IPS-18a (cell line): Measurements from ENCODE around the gene CASP9.
A peak's percentile ranks its signal among the peaks of the same experiment; 100 is the strongest.

Experiments
- H3K27ac ChIP-seq: one replicate; pipeline ENCODE4 v1.5.1; 2013; ENCODE audit warnings: low read length
- H3K27me3 ChIP-seq: one replicate; pipeline ENCODE4 v1.6.1; 2013; ENCODE audit warnings: mild to moderate bottlenecking, low read length; ENCODE audit not compliant: control insufficient read depth, insufficient read depth
- H3K36me3 ChIP-seq: one replicate; pipeline ENCODE4 v1.6.1; 2013; ENCODE audit warnings: low read depth, low read length; ENCODE audit not compliant: control insufficient read depth
- H3K4me1 ChIP-seq: one replicate; pipeline ENCODE4 v1.6.1; 2013; ENCODE audit warnings: low read depth, low read length; ENCODE audit not compliant: control insufficient read depth
- H3K4me3 ChIP-seq: one replicate; pipeline ENCODE4 v1.5.1; 2013; ENCODE audit warnings: low read length
- H3K9ac ChIP-seq: one replicate; pipeline ENCODE4 v1.6.1; 2013; ENCODE audit warnings: mild to moderate bottlenecking, low read length, moderate library complexity
- H3K9me3 ChIP-seq: one replicate; pipeline ENCODE4 v1.6.1; 2013; ENCODE audit warnings: low read depth, low read length; ENCODE audit not compliant: control insufficient read depth

CASP9 gene

DNA sequence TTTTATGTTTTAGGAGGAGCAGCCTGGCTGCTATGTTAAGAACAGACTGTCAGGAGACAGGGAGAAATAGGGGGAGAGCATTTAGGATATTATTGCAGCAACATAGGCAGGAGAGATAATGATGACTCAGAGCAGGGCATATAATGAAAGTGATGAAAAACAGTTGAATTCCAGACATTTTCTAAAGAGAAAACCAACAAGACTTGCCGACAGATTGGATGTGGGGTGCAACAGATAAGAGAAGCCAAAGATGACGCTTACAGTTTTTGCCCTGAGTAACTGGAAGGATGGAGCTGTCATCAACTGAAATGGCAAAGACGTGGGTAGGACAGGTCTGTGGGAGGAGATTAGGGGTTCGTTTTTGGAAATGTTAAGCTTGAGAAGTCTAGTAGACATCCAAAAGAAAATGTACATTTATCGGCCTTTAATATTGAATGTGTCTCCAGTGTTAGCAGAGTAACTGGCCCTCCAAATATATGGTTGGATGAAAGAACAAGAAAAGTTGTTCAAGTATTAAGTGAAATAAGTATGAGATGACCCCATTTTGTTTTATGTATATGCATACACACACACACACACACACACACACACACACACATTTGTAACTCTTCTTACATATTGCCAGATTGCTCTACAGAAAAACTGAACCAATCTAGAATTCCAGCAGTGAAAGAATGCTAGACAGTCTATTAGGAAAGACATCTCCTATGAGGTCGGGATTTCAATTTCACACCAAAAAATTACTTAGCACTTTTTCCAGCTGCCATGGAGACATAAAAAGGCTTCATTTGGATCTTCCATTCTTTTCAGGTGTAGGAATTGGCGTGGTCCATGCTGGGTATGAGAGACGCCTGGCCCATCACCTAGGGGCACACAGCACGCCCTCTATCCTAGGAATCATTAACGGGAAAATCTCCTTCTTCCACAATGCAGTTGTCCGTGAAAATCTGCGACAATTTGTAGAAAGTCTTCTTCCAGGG is 19.9 kb upstream of the CASP9 start:
- H3K4me1 ChIP-seq, result no peaks in the 10 kb centered on the region
- no peak overlapping the region for H3K4me3 ChIP-seq
- H3K9ac ChIP-seq, result no peak overlapping the region
- H3K27ac ChIP-seq, result no peak overlapping the region
- no peaks in the 10 kb centered on the region for H3K9me3 ChIP-seq
- H3K27me3 ChIP-seq, result no peaks in the 10 kb centered on the region
- peaks cover 50% of the 10 kb centered on the region for H3K36me3 ChIP-seq

DNA sequence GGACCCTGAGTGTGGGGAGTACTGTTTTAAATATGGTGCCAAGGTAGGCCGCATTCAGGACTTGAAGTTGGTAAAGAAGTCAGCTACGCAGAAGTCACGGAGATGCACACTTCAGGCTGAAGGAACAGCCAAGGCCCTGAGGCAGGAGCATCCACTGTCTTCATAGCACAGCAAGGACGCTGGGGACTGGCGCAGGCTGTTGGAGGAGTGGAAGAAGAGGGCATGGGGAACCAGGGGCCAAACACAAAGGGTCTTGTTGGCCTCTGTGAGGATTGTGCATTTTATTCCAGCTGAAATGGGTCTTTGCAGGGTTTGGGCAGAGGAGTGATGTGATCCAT is 19.2 kb upstream of the CASP9 start:
- H3K9me3 ChIP-seq, result no peaks in the 10 kb centered on the region
- H3K27ac ChIP-seq, result no peak overlapping the region
- peaks cover 51% of the 10 kb centered on the region for H3K36me3 ChIP-seq
- no peaks in the 10 kb centered on the region for H3K4me1 ChIP-seq
- H3K27me3 ChIP-seq, result no peaks in the 10 kb centered on the region
- no peak overlapping the region for H3K9ac ChIP-seq
- no peak overlapping the region for H3K4me3 ChIP-seq

DNA sequence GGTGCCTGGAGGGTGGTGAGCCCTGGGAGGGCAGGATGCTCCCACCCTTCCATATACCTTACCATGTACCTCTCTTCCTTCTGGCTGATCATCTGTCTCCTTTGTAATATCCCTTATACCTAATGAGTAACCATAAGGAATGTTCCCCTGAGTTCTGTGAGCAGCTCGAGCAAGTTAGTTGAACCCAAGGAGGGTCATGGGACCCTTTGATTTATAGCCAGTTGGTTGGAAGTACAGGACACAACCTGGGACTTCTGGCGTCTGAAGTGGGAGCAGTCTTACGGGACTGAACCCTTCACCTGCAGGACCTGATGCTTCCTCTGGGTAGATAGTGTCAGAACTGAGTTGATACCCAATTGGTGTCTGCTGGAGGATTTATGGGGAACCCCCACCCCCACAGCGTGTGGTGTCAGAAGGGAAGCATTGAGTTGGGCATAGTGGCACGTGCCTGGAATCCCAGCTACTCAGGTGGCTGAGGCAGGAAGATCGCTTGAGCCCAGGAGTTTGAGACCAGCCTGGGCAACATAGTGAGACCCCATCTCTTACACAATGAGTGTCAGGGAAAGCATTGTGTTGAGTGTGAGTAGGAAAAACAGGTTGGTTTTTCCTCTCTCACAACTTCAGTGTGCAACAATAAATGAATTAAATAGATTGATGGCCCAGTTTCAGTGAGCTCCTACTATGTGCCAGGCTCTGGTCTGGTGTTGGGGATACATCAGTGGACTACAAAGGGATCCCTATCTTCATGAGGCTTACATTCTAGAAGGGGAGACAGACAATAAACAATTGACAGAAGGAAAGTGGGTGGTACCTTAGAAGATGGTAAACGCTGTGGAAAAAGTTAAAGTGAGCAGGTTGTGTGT is 18.6 kb upstream of the CASP9 start:
- Histone ChIP-seq H3K36me3 (peaks cover 48% of the 10 kb centered on the region), H3K9ac (no peak overlapping the region), H3K4me1 (no peaks in the 10 kb centered on the region), H3K27me3 (no peaks in the 10 kb centered on the region), H3K4me3 (no peak overlapping the region), H3K27ac (no peak overlapping the region), H3K9me3 (no peaks in the 10 kb centered on the region)

DNA sequence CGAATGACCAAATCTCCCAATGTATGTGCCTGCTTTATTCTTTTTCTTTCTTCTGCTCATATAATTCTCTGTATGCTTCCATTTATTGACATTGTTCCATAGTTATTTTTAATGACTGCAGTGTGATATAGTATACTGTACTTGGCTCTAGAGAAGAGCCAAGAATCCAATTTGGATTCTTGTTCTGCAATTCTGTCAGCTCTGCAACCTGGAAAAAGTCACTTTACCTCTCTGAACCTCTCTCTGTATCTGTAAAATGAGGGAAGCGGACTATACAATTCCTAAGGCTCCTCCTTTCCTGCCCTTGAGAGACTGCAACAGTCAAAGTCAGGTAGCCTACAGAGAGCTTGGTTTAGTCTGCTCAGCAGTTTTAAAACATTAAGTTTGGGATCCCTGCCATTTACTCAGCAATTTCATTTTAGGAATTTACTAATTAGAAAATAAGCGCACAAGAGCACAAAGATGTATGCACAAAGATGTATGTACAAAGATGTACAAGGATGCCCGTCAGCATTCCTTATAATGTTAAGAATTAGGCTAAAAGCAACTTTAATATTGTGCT is 17.3 kb upstream of the CASP9 start:
- H3K27me3 ChIP-seq, result no peaks in the 10 kb centered on the region
- no peak overlapping the region for H3K4me3 ChIP-seq
- H3K4me1 ChIP-seq, result no peaks in the 10 kb centered on the region
- H3K36me3 ChIP-seq, result peaks cover 53% of the 10 kb centered on the region
- no peak overlapping the region for H3K27ac ChIP-seq
- H3K9me3 ChIP-seq, result no peaks in the 10 kb centered on the region
- no peak overlapping the region for H3K9ac ChIP-seq

DNA sequence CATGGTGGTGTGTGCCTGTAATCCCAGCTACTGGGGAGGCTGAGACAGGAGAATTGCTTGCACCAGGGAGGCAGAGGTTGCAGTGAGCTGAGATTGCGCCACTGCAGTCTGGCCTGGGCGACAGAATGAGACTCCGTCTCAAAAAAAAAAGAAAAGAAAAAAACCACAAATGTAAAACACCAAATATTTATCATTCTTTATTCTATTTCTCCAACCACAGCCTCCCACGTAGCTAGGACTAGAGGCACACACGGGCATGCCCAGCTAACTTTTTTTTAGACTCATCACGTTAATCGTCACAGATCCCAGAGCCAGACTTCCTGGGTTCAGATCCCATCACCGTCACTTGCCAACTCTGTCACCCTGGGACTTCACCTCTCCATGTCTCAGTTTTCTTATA is 16.2 kb upstream of the CASP9 start:
- no peaks in the 10 kb centered on the region for H3K4me1 ChIP-seq
- H3K9ac ChIP-seq, result no peak overlapping the region
- H3K27ac ChIP-seq, result no peak overlapping the region
- H3K27me3 ChIP-seq, result no peaks in the 10 kb centered on the region
- H3K9me3 ChIP-seq, result no peaks in the 10 kb centered on the region
- H3K36me3 ChIP-seq, result peaks cover 44% of the 10 kb centered on the region
- no peak overlapping the region for H3K4me3 ChIP-seq

DNA sequence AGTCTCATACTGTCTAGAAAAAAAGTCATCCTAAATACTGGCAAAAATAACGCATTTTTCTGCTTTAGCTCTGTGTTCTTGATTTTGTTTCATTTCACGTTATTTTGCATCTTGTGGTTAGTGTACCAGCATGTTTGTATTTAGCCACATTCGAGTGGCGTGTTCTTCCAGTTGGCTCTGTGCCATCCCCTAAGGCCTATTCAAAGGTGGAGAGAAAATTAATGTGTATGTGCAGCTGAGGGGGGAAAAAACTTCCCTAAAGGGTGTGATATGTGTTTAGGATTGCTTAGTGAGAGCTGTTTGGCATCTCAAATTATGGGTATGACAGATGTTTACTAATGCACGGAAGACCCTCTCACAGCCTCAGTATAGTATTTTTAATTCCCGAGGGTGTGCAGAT is 14.8 kb upstream of the CASP9 start:
- Histone ChIP-seq H3K4me1 (no peaks in the 10 kb centered on the region), H3K27me3 (no peaks in the 10 kb centered on the region), H3K4me3 (no peak overlapping the region), H3K9me3 (no peaks in the 10 kb centered on the region), H3K36me3 (peaks cover 37% of the 10 kb centered on the region), H3K9ac (no peak overlapping the region), H3K27ac (no peak overlapping the region)

DNA sequence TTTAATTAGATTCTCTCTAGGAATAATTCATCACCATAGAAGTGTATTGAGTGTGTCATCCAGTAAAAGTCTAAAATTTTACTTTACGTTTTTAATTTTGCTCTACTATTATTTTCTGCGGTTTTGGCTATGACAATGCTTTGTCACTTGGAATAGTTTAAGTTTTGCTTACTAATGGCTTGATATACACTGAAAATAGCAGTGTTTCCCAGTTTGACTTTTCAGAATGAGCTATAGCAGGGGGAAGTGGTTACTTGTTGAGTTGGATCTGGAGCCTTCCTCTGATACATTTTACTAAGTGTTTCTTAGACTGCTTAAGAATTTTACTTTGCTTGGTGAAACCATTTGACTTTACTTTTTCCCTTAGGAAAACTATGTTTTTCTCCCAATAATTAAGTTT is 7.7 kb upstream of the CASP9 start:
- H3K27ac ChIP-seq, result no peak overlapping the region
- H3K9me3 ChIP-seq, result no peaks in the 10 kb centered on the region
- no peak overlapping the region for H3K9ac ChIP-seq
- peaks cover 7% of the 10 kb centered on the region for H3K36me3 ChIP-seq
- H3K4me1 ChIP-seq, result peaks cover 2% of the 10 kb centered on the region
- no peaks in the 10 kb centered on the region for H3K27me3 ChIP-seq
- no peak overlapping the region for H3K4me3 ChIP-seq

DNA sequence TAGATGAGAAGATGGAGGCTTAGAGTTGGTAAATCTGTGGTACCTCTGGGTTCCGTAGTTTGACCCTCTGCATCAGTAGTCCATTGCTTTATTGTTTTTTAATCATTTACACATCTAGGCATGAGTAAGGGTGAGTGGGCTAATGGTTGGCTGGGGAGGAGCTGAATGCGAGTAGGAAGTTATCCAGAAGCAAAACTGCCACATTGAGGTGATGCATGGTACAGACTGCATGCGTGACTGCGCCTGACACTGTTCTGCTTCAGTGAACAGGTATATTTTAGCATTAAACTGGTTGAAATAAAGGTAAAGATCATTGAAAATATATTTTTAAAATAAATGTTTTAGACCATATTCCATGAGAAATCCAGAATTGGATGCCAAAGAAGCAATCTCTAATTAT is 7.0 kb upstream of the CASP9 start:
- Histone ChIP-seq H3K27me3 (no peaks in the 10 kb centered on the region), H3K36me3 (peaks cover 4% of the 10 kb centered on the region), H3K27ac (no peak overlapping the region), H3K9me3 (no peaks in the 10 kb centered on the region), H3K4me1 (peaks cover 5% of the 10 kb centered on the region), H3K4me3 (no peak overlapping the region), H3K9ac (no peak overlapping the region)

DNA sequence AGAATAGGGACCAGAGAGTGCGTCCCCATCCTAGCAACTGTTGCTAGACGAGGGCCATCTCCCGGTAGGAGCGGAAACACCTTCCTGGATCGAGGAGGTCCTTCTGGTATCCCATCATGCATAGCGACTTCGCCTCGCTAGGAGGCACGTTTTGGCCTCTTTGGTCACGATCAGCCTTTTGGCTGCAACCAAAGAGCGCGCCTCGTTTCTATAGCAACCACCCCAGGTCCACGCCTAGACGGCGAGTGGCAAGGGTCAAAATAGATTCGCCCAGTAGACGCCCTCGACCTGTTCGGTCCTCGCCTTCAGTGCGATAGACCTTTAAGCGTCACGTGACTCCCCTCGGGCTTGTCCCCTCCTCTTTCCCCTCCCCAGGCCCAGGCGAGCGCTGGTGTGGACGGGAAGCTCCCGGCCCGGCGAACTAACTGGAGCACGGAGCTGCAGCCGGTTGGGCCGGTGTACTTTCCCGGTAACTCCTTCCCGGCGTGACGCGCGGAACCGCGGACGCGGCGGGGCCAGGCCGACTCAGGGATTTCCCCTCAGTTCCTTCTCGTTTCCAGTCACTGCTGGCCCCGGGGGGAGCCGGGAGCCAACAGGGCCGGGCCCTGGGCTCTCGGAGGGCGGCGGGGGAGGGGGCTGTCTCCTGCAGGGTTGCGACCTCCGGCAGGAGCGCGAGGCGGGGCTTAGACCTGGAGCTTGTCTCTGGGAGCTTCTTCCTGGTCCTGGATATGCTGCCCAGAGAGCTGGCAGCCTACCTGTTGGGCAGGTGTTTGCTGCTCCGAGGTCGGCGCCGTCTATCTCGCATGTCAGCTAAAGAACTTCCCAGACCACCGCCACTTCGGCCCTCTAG is 2.7 kb upstream of the CASP9 start, which contains the start of gene DNAJC16:
TSS of gene DNAJC16 (plus strand) at position 359 of the 850 bp plus-strand sequence. CDS start 2,258 bp downstream, outside the sequence.
- H3K27ac ChIP-seq, result peak within 1 kb of the TSS; percentile 48
- peaks cover 17% of the 10 kb centered on the region for H3K4me1 ChIP-seq
- peak within 1 kb of the TSS; percentile 77 for H3K9ac ChIP-seq
- H3K27me3 ChIP-seq, result no peaks in the 10 kb centered on the region
- H3K9me3 ChIP-seq, result no peaks in the 10 kb centered on the region
- H3K4me3 ChIP-seq, result peak within 1 kb of the TSS; percentile 78
- H3K36me3 ChIP-seq, result no peaks in the 10 kb centered on the region

DNA sequence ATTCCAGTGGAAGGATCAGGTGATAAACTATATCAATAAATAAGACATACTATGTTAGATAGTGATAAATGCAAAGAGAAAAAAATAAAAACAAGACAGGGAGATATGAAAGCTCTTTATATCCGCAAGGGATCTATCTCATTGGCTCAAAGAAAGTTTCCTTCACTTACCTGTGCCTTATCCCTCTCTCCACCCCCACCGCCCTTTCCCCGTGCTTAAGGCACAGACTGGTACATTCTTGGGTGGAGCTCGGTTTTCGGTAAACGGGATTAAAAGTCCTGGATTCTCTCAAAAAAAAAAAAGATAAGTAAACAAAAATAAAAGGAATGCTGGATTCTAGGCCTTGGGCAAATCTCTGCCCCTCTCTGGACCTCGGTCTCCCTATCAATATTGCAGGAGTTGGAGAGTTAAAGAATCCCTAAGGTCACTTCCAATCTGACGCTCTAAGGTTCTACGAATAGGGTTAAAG is 2.0 kb upstream of the CASP9 start:
- no peak overlapping the region for H3K9ac ChIP-seq

More for the DNA sequence above, 2.0 kb upstream of the CASP9 start:
- Histone ChIP-seq H3K4me3 (peak overlapping the region; percentile 68), H3K27me3 (no peaks in the 10 kb centered on the region), H3K36me3 (no peaks in the 10 kb centered on the region), H3K4me1 (peaks cover 17% of the 10 kb centered on the region), H3K27ac (peak overlapping the region; percentile 48), H3K9me3 (no peaks in the 10 kb centered on the region)
